C4-2B (cell line): ENCODE results near the gene SORCS2.

Source experiments
- H3K27ac ChIP-seq: fragments of 450-650 bp; 2 replicates; pipeline ENCODE4 v1.5.1; 2017
- CTCF ChIP-seq: fragments of 450-650 bp; conservative IDR thresholded peaks from 2 replicates; pipeline ENCODE4 v1.5.1; 2017; ENCODE audit warnings: mild to moderate bottlenecking
- ZFX ChIP-seq: fragments of 450-650 bp; IDR thresholded peaks from 2 replicates; pipeline ENCODE4 v1.6.1; 2017

SORCS2 gene

DNA sequence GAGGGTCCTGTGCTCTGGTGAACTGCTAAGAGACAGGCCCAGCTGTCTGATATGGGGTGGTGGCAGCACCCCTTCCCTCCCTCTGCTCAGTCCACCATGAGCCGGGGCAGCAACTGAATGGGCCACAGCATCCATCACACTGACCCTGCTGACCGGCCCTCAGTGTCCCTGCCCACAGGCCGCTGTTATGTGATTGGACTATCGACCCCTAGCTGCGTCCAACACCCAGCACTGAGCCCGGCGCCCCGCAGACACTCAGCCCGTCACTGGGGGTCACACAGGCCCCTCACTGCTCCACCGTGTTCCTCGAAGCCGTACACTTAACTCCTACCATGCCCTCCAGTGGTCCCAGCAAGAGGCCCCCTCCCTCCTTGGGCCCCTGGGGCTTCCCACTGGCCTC is 331.2 kb downstream of the SORCS2 start:
- no peak for TF ChIP-seq CTCF
- no peak for TF ChIP-seq ZFX
- no peak overlapping the region for H3K27ac ChIP-seq

GRCh38 chr4:7524064-7524682 is 331.8 kb downstream of the SORCS2 start:
- H3K27ac ChIP-seq, result no peak overlapping the region
- TF ChIP-seq ZFX (no peak), CTCF (no peak)

- TF ChIP-seq ZFX (no peak), CTCF (no peak)
Measured at GRCh38 chr4:7524843-7525242, 332.5 kb downstream of the SORCS2 start.

DNA sequence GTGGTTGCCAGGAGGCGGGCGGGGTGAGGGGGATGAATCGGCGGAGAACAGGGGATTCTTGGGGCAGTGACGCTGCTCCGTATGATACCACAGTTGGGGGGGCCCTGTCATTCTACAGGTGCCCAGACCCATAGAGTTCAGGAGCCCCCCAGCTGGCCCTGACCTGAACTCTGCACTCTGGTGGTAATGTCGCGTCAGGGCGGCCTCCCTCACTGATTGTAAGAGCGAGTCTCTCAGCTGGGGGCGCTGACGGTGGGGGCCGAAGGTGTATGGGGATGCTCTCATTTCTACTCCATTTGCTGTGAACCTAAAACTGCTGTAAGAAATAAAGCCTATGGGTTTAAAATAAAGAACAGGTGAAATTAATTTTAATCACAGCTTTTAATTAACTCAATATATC is 334.2 kb downstream of the SORCS2 start:
- no peak for TF ChIP-seq ZFX
- TF ChIP-seq CTCF, result no peak

More at GRCh38 chr4:7524843-7525242, 332.5 kb downstream of the SORCS2 start:
- H3K27ac ChIP-seq, result no peak overlapping the region

GRCh38 chr4:7526929-7527535 is 334.7 kb downstream of the SORCS2 start:
- TF ChIP-seq CTCF (no peak), ZFX (no peak)
- H3K27ac ChIP-seq, result no peak overlapping the region

More for the DNA sequence above, 334.2 kb downstream of the SORCS2 start:
- no peak overlapping the region for H3K27ac ChIP-seq

DNA sequence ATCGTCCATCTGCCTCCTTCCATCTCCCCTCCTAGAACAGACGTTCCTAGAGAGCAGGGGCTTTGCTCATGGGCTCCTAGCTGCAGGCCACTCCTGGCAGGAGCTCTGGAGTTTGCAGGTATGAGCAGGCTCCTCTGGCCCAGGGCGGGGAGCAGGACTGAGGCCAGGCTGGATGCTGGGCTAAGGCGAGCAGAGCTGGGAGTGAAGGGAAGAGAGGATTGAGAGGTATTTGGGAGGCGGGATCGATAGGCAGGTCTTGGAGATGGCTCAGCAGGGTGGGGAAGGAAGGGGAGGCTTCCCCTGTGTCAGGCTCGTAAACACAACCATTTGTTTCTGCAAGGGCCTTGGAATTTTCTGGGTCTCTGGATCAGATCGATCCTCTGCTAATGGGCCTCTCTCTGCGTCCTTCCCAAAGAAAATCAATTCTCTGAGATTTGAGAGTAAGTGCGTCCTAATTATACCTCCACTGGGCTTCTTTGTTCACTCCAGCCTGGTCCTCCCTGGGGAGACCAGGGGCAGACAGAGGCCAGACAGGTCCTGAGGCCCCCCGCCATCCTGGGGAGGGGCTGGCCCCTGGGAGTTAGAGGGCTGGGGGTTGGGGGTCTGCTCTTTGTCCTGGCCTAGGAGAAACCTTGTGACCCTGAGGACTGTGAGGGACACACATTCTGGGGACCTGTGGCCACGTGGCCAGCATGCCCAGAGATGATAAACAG is 337.2 kb downstream of the SORCS2 start:
- TF ChIP-seq ZFX (no peak), CTCF (no peak)
- no peak overlapping the region for H3K27ac ChIP-seq

GRCh38 chr4:7530082-7530481 is 337.7 kb downstream of the SORCS2 start:
- no peak overlapping the region for H3K27ac ChIP-seq
- TF ChIP-seq CTCF (no peak), ZFX (no peak)
